Suprapubic skin (tissue), 4 donors: ENCODE results near the gene PAFAH1B1. TPM values are rescaled to one million over a fixed set of nuclear protein-coding genes. Genes with fewer than 3 reads are reported as not detected.
"Not testable (repeated sequence)": the region's sequence is repeated elsewhere in the genome, so short reads cannot be mapped to it uniquely, and the experiment has no call there.

Experiments
- DNase-seq, 2 donors: peaks; one replicate each; pipeline ENCODE4 v3.0.0-alpha.2; 2019; ENCODE audit warnings: low spot score in 2 of 2
- H3K27ac ChIP-seq: fragments of 200-600 bp; sonication (generic); one replicate; pipeline ENCODE4 v1.5.1; 2019
- H3K27me3 ChIP-seq: fragments of 200-600 bp; sonication (generic); one replicate; pipeline ENCODE4 v1.5.1; 2019
- H3K36me3 ChIP-seq: fragments of 200-600 bp; sonication (generic); one replicate; pipeline ENCODE4 v1.5.1; 2019
- H3K4me1 ChIP-seq: fragments of 200-600 bp; sonication (generic); one replicate; pipeline ENCODE4 v1.5.1; 2019
- H3K4me3 ChIP-seq: fragments of 200-600 bp; sonication (generic); one replicate; pipeline ENCODE4 v1.5.1; 2019; ENCODE audit warnings: mild to moderate bottlenecking
- H3K9me3 ChIP-seq: fragments of 200-600 bp; sonication (generic); one replicate; pipeline ENCODE4 v1.5.1; 2019
- CTCF ChIP-seq, 2 donors: fragments of 200-600 bp in 1 of 2; fragments of 450-650 bp in 1 of 2; sonication (generic) in 1 of 2; IDR thresholded peaks; one replicate each; pipeline ENCODE4 v1.5.1; 2016 to 2019; ENCODE audit warnings: antibody characterized with exemption in 2 of 2, mild to moderate bottlenecking in 1 of 2, moderate library complexity in 1 of 2
- EP300 ChIP-seq: sonication (generic); formaldehyde crosslinking; IDR thresholded peaks from one replicate; pipeline ENCODE4 v1.6.1; 2017; ENCODE audit warnings: antibody characterized with exemption
- POLR2A ChIP-seq, 2 donors: fragments of 450-650 bp; IDR thresholded peaks; one replicate each; pipeline ENCODE4 v1.6.1; 2017; ENCODE audit warnings: antibody characterized with exemption in 2 of 2, mild to moderate bottlenecking in 2 of 2, moderate library complexity in 2 of 2
- POLR2AphosphoS5 ChIP-seq, 3 donors: sonication (generic); formaldehyde crosslinking; IDR thresholded peaks; one replicate each; pipeline ENCODE4 v1.6.1; 2017; ENCODE audit warnings: antibody characterized with exemption in 3 of 3
- WGBS: methylation state at CpG from one replicate; pipeline ENCODE4 v1.1.5; 2018; 5-methylcytosine and 5-hydroxymethylcytosine counted together
- total RNA-seq, 4 donors: library from RNA; depleted of rRNA; stranded (reverse); fragments of >200 nt; gene quantifications; one replicate each; pipeline ENCODE4 v1.1.0, GENCODE V29; 2016

Gene PAFAH1B1
- total RNA-seq, 4 donors from 2014 or later, result 97.4 to 283 (median 125) TPM

GRCh38 chr17:2563543-2563942, 29.9 kb upstream of the PAFAH1B1 start:
- Histone ChIP-seq H3K27me3 (no peaks in the 10 kb centered on the region), H3K36me3 (no peaks in the 10 kb centered on the region), H3K9me3 (no peaks in the 10 kb centered on the region), H3K4me3 (no peak overlapping the region), H3K27ac (peak overlapping the region; percentile 62), H3K4me1 (peaks cover 8% of the 10 kb centered on the region)
- 57% methylated on average over 6 of the region's 6 CpGs for WGBS
- TF ChIP-seq POLR2A (IDR thresholded peaks at IDR 0.05) (no peak), POLR2AphosphoS5 (IDR thresholded peaks at IDR 0.05) (no peak), EP300 (no peak)
- no peak for DNase-seq

- Histone ChIP-seq H3K27me3 (no peaks in the 10 kb centered on the region), H3K36me3 (no peaks in the 10 kb centered on the region), H3K27ac (peak overlapping the region; percentile 29), H3K4me1 (peaks cover 8% of the 10 kb centered on the region), H3K4me3 (no peak overlapping the region), H3K9me3 (no peaks in the 10 kb centered on the region)
- TF ChIP-seq POLR2AphosphoS5 (IDR thresholded peaks at IDR 0.05) (no peak), EP300 (no peak), CTCF (IDR thresholded peaks at IDR 0.05) (no peak), POLR2A (IDR thresholded peaks at IDR 0.05) (no peak)
- 53% methylated on average over 5 of the region's 5 CpGs for WGBS
- DNase-seq, result no peak
Measured at GRCh38 chr17:2564877-2565276, 28.6 kb upstream of the PAFAH1B1 start.

GRCh38 chr17:2566056-2566455, 27.4 kb upstream of the PAFAH1B1 start:
- Histone ChIP-seq H3K9me3 (no peaks in the 10 kb centered on the region), H3K4me1 (peaks cover 8% of the 10 kb centered on the region), H3K4me3 (no peak overlapping the region), H3K27me3 (no peaks in the 10 kb centered on the region), H3K27ac (no peak overlapping the region), H3K36me3 (no peaks in the 10 kb centered on the region)
- DNase-seq, result no peak
- WGBS, result 84% methylated on average over 3 of the region's 3 CpGs
- TF ChIP-seq EP300, result no peak
- no peak for TF ChIP-seq POLR2AphosphoS5 (IDR thresholded peaks at IDR 0.05)
- no peak for TF ChIP-seq CTCF (IDR thresholded peaks at IDR 0.05)
- TF ChIP-seq POLR2A (IDR thresholded peaks at IDR 0.05), result no peak

GRCh38 chr17:2571523-2572303, 21.7 kb upstream of the PAFAH1B1 start:
- DNase-seq, result no peak
- H3K36me3 ChIP-seq, result no peaks in the 10 kb centered on the region
- H3K27me3 ChIP-seq, result no peaks in the 10 kb centered on the region
- no peak overlapping the region for H3K4me3 ChIP-seq
- TF ChIP-seq CTCF (IDR thresholded peaks at IDR 0.05) (no peak), POLR2A (IDR thresholded peaks at IDR 0.05) (no peak), EP300 (no peak), POLR2AphosphoS5 (IDR thresholded peaks at IDR 0.05) (no peak)
- no peaks in the 10 kb centered on the region for H3K9me3 ChIP-seq
- H3K4me1 ChIP-seq, result no peaks in the 10 kb centered on the region
- no peak overlapping the region for H3K27ac ChIP-seq
- WGBS, result 72% methylated on average over 4 of the region's 4 CpGs

GRCh38 chr17:2572304-2572609, 21.2 kb upstream of the PAFAH1B1 start:
- H3K4me3 ChIP-seq, H3K9me3 ChIP-seq, H3K27me3 ChIP-seq, H3K4me1 ChIP-seq, H3K27ac ChIP-seq, DNase-seq, H3K36me3 ChIP-seq: not testable (repeated sequence)
- 73% methylated on average over 7 of the region's 7 CpGs for WGBS

- TF ChIP-seq POLR2A (IDR thresholded peaks at IDR 0.05) (no peak), POLR2AphosphoS5 (IDR thresholded peaks at IDR 0.05) (no peak), CTCF (IDR thresholded peaks at IDR 0.05) (no peak), EP300 (no peak)
- H3K27ac ChIP-seq, result no peak overlapping the region
- peak in 1 of 2 donors; percentile 9 for DNase-seq
- H3K4me1 ChIP-seq, result no peaks in the 10 kb centered on the region
- 55% methylated on average over 4 of the region's 4 CpGs for WGBS
- H3K27me3 ChIP-seq, result peaks cover 8% of the 10 kb centered on the region
- H3K4me3 ChIP-seq, result no peak overlapping the region
- no peaks in the 10 kb centered on the region for H3K36me3 ChIP-seq
- no peaks in the 10 kb centered on the region for H3K9me3 ChIP-seq
Measured at GRCh38 chr17:2580151-2580550, 13.3 kb upstream of the PAFAH1B1 start.
